ENCODE data around the gene EFCAB6. TPM values are rescaled to one million over a fixed set of nuclear protein-coding genes. Genes with fewer than 3 reads are reported as not detected.

EFCAB6 gene
- total RNA-seq, 1 experiment from 2014 or later: 0.52 TPM

DNA sequence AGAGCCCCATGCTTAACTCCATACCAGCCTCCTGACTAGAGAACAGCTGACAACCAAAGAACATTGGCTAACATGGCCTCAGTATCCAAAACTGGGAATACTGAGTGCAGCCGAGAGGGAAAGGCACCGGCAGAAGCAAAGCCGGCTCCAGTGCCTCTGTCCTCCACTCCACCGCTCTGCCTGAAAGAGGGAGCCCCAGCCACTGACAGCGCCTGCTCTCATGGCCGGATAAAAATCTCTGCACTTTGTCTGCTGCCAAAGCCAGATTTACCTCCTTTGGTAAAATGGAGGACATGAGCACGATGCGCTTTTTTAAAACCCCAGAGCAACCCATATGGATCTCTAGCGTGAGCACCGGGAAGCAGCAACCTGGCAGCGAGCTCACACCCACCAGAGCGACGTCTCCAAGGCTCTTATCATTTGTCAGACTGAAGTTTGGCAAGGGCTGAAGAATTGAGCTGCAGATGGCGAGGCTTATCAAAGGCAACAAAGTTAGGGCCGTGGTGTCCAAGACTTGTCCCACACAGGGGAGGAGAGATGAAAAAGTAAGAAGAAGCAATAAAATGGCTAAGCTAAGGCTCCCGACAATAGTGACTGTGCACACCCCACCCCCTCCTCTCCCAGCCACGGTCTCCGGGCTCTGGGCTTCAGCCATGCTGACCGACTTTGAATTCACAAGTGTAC lies 71.4 kb downstream of the EFCAB6 start:
- RAD21 ChIA-PET (ENCODE audit: low non-redundant PET in 1 of 2, low total read pairs in 2 of 2, uncharacterized antibody in 2 of 2, unreplicated experiment in 2 of 2): no interaction called here
- POLR2A ChIA-PET: no interaction called here
- H3K9me3 ChIP-seq (ENCODE audit: control insufficient read depth in 1 of 2, insufficient read depth in 1 of 2, low read depth in 1 of 2, low read length in 2 of 2): no peaks in the 10 kb centered on the region
- no peaks in the 10 kb centered on the region for H3K36me3 ChIP-seq (ENCODE audit: control insufficient read depth in 1 of 2, insufficient read depth in 2 of 2, low read length in 2 of 2)
- H3K27ac ChIP-seq (ENCODE audit: low read depth, low read length): no peak overlapping the region
- H2AFZ ChIP-seq (ENCODE audit: low read depth, low read length, poor library complexity, severe bottlenecking): no peak overlapping the region
- peaks cover 33% of the 10 kb centered on the region for H3K27me3 ChIP-seq (ENCODE audit: insufficient read depth, low read length)
- no peak overlapping the region for H3K4me2 ChIP-seq (ENCODE audit: low read length)
- no peak overlapping the region for H3K4me3 ChIP-seq (replicated peaks in 1 of 2; ENCODE audit: low read depth in 1 of 2, low read length in 2 of 2)
- no peak for DNase-seq (ENCODE audit: low read depth, low spot score)
- no peak overlapping the region for H3K9ac ChIP-seq (ENCODE audit: low read length)
- no peaks in the 10 kb centered on the region for H4K20me1 ChIP-seq (ENCODE audit: insufficient read depth)
- no peaks in the 10 kb centered on the region for H3K9me2 ChIP-seq (ENCODE audit: insufficient read depth)
- H3K79me2 ChIP-seq (ENCODE audit: insufficient read depth, low read length): no peaks in the 10 kb centered on the region
- no TSS peak for BruUV-seq (replicated peaks)
- TF ChIP-seq ELF1 (IDR thresholded peaks at IDR 0.05; ENCODE audit: borderline replicate concordance, low read depth): no peak
- no peak for TF ChIP-seq RAD21 (IDR thresholded peaks at IDR 0.05; ENCODE audit: low read depth)
- no peak for TF ChIP-seq POLR2A (IDR thresholded peaks at IDR 0.05; ENCODE audit: borderline replicate concordance, extremely low read depth, insufficient read depth, insufficient read length)
- no peak for TF ChIP-seq SP1 (IDR thresholded peaks at IDR 0.05; ENCODE audit: low read depth)
- TF ChIP-seq, protein P1, sequence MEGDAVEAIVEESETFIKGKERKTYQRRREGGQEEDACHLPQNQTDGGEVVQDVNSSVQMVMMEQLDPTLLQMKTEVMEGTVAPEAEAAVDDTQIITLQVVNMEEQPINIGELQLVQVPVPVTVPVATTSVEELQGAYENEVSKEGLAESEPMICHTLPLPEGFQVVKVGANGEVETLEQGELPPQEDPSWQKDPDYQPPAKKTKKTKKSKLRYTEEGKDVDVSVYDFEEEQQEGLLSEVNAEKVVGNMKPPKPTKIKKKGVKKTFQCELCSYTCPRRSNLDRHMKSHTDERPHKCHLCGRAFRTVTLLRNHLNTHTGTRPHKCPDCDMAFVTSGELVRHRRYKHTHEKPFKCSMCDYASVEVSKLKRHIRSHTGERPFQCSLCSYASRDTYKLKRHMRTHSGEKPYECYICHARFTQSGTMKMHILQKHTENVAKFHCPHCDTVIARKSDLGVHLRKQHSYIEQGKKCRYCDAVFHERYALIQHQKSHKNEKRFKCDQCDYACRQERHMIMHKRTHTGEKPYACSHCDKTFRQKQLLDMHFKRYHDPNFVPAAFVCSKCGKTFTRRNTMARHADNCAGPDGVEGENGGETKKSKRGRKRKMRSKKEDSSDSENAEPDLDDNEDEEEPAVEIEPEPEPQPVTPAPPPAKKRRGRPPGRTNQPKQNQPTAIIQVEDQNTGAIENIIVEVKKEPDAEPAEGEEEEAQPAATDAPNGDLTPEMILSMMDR (IDR thresholded peaks at IDR 0.05 in 2 of 3, conservative IDR thresholded peaks at IDR 0.05 in 1 of 3; ENCODE audit: borderline replicate concordance in 1 of 3, insufficient read depth in 1 of 3, low read depth in 2 of 3, low read length in 2 of 3): no peak
- no peak for TF ChIP-seq EZH2phosphoT487 (IDR thresholded peaks at IDR 0.05; ENCODE audit: borderline replicate concordance)
- TF ChIP-seq EGR1 (IDR thresholded peaks at IDR 0.05; ENCODE audit: low read depth): no peak
- no peak for TF ChIP-seq YY1 (IDR thresholded peaks at IDR 0.05; ENCODE audit: extremely low read depth, insufficient replicate concordance, low read depth, low read length)
- TF ChIP-seq JUND (IDR thresholded peaks at IDR 0.05): no peak
- no peak for TF ChIP-seq FOSL1 (IDR thresholded peaks at IDR 0.05; ENCODE audit: low read depth)
- TF ChIP-seq SRF (IDR thresholded peaks at IDR 0.05; ENCODE audit: low read depth): no peak
- TF ChIP-seq EZH2 (IDR thresholded peaks at IDR 0.05): no peak
- TF ChIP-seq ZNF274 (IDR thresholded peaks at IDR 0.05; ENCODE audit: low read depth, low read length): no peak
- H3K4me1 ChIP-seq (ENCODE audit: control insufficient read depth in 1 of 2, insufficient read depth in 2 of 2, low read length in 2 of 2): no peaks in the 10 kb centered on the region
- CTCF ChIA-PET: interaction anchor here (0.6 kb wide), 1 partner anchor 362 kb away, joined by 4 read pairs; no protein-coding TSS in a partner anchor
- ATAC-seq: no peak
- intact Hi-C loops (cut with micrococcal nuclease): no loop called here
